Fibroblast of mammary gland (primary cell): ENCODE measurements around the gene FASTKD3.

Experiments used
- DNase-seq: peaks from one replicate; pipeline ENCODE4 v3.0.0-alpha.2; 2010; ENCODE audit warnings: low read depth
- H3K4me3 ChIP-seq: 2 replicates; pipeline ENCODE4 v1.5.1; 2011; ENCODE audit warnings: low read depth, mild to moderate bottlenecking, low read length, moderate library complexity; ENCODE audit not compliant: control insufficient read depth
- CTCF ChIP-seq: conservative IDR thresholded peaks from 2 replicates; pipeline ENCODE4 v1.5.1; 2011; ENCODE audit warnings: low read depth, low read length, inconsistent platforms; ENCODE audit not compliant: control insufficient read depth, insufficient read depth

The FASTKD3 gene

DNA sequence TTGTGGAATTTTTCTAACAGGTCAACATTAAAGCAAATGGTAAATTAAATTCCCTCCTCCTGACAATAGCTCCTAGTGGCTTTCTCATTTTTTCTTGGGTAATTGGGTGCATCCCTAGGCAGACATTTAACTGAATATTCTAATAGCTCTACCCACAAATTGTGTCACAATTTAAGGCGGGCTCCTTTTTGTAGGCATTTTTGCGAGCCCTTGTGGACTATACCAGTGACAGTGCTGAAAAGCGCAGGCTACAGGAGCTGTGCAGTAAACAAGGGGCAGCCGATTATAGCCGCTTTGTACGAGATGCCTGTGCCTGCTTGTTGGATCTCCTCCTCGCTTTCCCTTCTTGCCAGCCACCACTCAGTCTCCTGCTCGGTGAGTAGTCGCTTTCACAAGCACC is 20.1 kb upstream of the FASTKD3 start:
- no peak for DNase-seq
- no peak overlapping the region for H3K4me3 ChIP-seq
- no peak for TF ChIP-seq CTCF

- peak; percentile 61 for DNase-seq
- TF ChIP-seq CTCF: peak; percentile 53
- H3K4me3 ChIP-seq: no peak overlapping the region
These were observed 18.1 kb upstream of the FASTKD3 start for GRCh38 chr5:7886849-7887475.

DNA sequence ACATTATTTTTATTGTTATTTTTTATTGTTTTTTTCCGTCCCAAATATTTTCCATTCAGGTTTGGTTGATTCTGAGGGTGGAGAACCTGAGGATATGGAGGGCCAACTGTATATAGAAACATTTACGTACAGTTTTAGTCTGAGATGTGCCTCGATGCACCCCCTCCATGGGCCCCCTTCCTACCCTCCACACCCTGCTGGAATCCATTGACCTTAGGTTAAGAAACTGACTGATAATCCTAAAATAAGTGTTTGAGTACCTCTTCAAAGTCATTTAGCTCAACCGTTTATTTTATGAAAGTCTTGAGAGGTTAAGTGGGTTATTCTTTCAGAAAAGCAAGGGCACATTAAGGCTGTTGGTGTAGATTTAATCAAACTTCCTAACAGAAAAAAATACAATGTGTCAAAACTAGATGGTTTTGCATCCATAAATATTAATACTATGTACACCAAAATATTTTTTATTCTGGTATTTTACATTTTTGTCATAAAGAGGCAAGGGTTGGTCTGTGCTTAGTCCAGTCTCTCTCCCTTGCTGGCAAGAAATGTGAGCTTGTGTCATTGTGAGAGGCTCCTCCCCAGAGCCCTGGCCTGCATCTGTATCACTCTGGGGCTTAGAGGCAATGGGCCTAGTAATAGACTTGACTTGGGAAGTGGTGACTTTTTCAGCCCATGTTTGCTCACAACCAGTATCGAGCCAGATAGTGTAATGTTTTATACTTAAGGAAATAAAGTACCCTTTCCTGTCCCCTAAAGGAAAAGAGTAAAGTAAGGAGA is 15.8 kb upstream of the FASTKD3 start:
- no peak overlapping the region for H3K4me3 ChIP-seq
- TF ChIP-seq CTCF: no peak
- no peak for DNase-seq

- TF ChIP-seq CTCF: no peak
- H3K4me3 ChIP-seq: no peak overlapping the region
- DNase-seq: no peak
These were observed 14.1 kb upstream of the FASTKD3 start for GRCh38 chr5:7882926-7883325.

DNA sequence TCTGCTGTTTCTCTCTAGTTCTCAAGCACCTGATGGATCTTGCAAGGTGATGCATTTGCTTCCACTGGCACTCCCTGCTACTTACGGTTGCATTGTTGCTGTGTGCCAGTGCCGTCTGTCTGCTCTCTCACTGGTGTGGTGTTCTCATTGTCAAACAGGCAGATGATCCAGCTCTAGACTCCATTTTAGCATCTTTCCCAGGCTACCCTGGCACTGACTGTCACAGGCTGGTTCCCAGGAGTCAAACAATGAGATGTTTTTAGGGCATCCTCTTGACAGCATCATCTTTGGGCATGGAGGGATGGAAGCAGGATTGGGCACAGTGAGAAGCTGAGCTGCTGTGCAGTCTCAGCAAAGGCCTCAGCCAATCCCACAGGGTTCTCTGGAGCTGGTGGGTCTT is 13.0 kb upstream of the FASTKD3 start:
- TF ChIP-seq CTCF: no peak
- DNase-seq: no peak
- no peak overlapping the region for H3K4me3 ChIP-seq

GRCh38 chr5:7881091-7881490 is 12.3 kb upstream of the FASTKD3 start:
- TF ChIP-seq CTCF: no peak
- no peak for DNase-seq
- H3K4me3 ChIP-seq: no peak overlapping the region
